ENCODE measurements around the gene ANKRD65. TPM values are rescaled to one million over a fixed set of nuclear protein-coding genes. Genes with fewer than 3 reads are reported as not detected.

The ANKRD65 gene
- total and polyA plus RNA-seq, 7 donors: 0.69 to 23.0 (median 10.0) TPM

GRCh38 chr1:1399187-1399871 lies 21.7 kb downstream of the ANKRD65 start, which contains the start of gene CCNL2:
CCNL2 (minus strand) TSS chr1:1399335; CDS start chr1:1399306, 29 bp downstream.
- intact Hi-C loops (cut with DNase I): loop anchor here (1.0 kb wide), 1 partner anchor 42 kb away; no protein-coding TSS in a partner anchor
- Histone ChIP-seq H3K4me3 (peak within 1 kb of the TSS; percentile 72 to 94 (median 86)), H3K9me3 (no peaks in the 10 kb centered on the region), H3K27ac (peak within 1 kb of the TSS; percentile 81 to 91 (median 88)), H3K27me3 (no peaks in the 10 kb centered on the region), H3K4me1 (peaks cover 0 to 52% (median 27%) of the 10 kb centered on the region in 4 donors), H3K36me3 (peaks cover 3 to 77% (median 37%) of the 10 kb centered on the region in 4 donors)
- peak; percentile 99 for DNase-seq
- whole genome bisulfite sequencing, 2 donors: 0% methylated on average over 86 of the region's 86 CpGs
- TF ChIP-seq, protein P1, sequence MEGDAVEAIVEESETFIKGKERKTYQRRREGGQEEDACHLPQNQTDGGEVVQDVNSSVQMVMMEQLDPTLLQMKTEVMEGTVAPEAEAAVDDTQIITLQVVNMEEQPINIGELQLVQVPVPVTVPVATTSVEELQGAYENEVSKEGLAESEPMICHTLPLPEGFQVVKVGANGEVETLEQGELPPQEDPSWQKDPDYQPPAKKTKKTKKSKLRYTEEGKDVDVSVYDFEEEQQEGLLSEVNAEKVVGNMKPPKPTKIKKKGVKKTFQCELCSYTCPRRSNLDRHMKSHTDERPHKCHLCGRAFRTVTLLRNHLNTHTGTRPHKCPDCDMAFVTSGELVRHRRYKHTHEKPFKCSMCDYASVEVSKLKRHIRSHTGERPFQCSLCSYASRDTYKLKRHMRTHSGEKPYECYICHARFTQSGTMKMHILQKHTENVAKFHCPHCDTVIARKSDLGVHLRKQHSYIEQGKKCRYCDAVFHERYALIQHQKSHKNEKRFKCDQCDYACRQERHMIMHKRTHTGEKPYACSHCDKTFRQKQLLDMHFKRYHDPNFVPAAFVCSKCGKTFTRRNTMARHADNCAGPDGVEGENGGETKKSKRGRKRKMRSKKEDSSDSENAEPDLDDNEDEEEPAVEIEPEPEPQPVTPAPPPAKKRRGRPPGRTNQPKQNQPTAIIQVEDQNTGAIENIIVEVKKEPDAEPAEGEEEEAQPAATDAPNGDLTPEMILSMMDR (IDR thresholded peaks at IDR 0.05): peak; percentile 53 to 84 (median 70)
- peak; percentile 11 to 23 for TF ChIP-seq POLR2A (IDR thresholded peaks at IDR 0.05)
- TF ChIP-seq EP300 (IDR thresholded peaks at IDR 0.05): no peak
- TF ChIP-seq POLR2AphosphoS5 (IDR thresholded peaks at IDR 0.05): peak; percentile 78 to 92 (median 84)

GRCh38 chr1:1398677-1399186 lies 22.3 kb downstream of the ANKRD65 start:
- TF ChIP-seq, protein P1 (IDR thresholded peaks at IDR 0.05): no peak
- TF ChIP-seq EP300 (IDR thresholded peaks at IDR 0.05) (no peak), POLR2AphosphoS5 (IDR thresholded peaks at IDR 0.05) (no peak), POLR2A (IDR thresholded peaks at IDR 0.05) (no peak)
- intact Hi-C loops (cut with DNase I): loop anchor here (1.0 kb wide), 1 partner anchor 43 kb away; no protein-coding TSS in a partner anchor
- no peaks in the 10 kb centered on the region for H3K9me3 ChIP-seq
- H3K36me3 ChIP-seq: peaks cover 4 to 77% (median 42%) of the 10 kb centered on the region in 4 donors
- H3K27me3 ChIP-seq: no peaks in the 10 kb centered on the region
- H3K27ac ChIP-seq: peak overlapping the region; percentile 81 to 91 (median 88)
- H3K4me3 ChIP-seq: peak overlapping the region; percentile 72 to 94 (median 86)
- DNase-seq: no peak
- WGBS, 2 donors: 0 to 1% methylated on average over 54 of the region's 54 CpGs
- H3K4me1 ChIP-seq: peaks cover 0 to 52% (median 27%) of the 10 kb centered on the region in 4 donors

GRCh38 chr1:1397839-1398523 lies 23.1 kb downstream of the ANKRD65 start:
- peaks cover 11 to 77% (median 49%) of the 10 kb centered on the region in 4 donors for H3K36me3 ChIP-seq
- no peaks in the 10 kb centered on the region for H3K27me3 ChIP-seq
- H3K4me1 ChIP-seq: peaks cover 0 to 53% (median 27%) of the 10 kb centered on the region in 4 donors
- WGBS, 2 donors: 46 to 62% methylated on average over 19 of the region's 19 CpGs
- TF ChIP-seq EP300 (IDR thresholded peaks at IDR 0.05): no peak
- no peak for TF ChIP-seq POLR2AphosphoS5 (IDR thresholded peaks at IDR 0.05)
- no peak for TF ChIP-seq POLR2A (IDR thresholded peaks at IDR 0.05)
- TF ChIP-seq, protein P1 (IDR thresholded peaks at IDR 0.05): no peak
- H3K9me3 ChIP-seq: no peaks in the 10 kb centered on the region
- peak overlapping the region; percentile 72 to 94 (median 86) for H3K4me3 ChIP-seq
- no peak for DNase-seq
- H3K27ac ChIP-seq: peak overlapping the region in 3 of 4 donors; percentile 81 to 91 (median 90)
- intact Hi-C loops (cut with DNase I): no loop called here

GRCh38 chr1:1395166-1395565 lies 25.9 kb downstream of the ANKRD65 start:
- Histone ChIP-seq H3K27ac (peak overlapping the region in 1 of 4 donors; percentile 22), H3K4me1 (peaks cover 0 to 43% (median 21%) of the 10 kb centered on the region in 4 donors), H3K9me3 (no peaks in the 10 kb centered on the region), H3K27me3 (no peaks in the 10 kb centered on the region), H3K36me3 (peaks cover 31 to 79% (median 57%) of the 10 kb centered on the region in 4 donors), H3K4me3 (no peak overlapping the region)
- DNase-seq: no peak
- WGBS, 2 donors: 93 to 94% methylated on average over 11 of the region's 11 CpGs
- intact Hi-C loops (cut with DNase I): no loop called here
- TF ChIP-seq EP300 (IDR thresholded peaks at IDR 0.05) (no peak), POLR2AphosphoS5 (IDR thresholded peaks at IDR 0.05) (no peak), POLR2A (IDR thresholded peaks at IDR 0.05) (no peak)
- TF ChIP-seq, protein P1 (IDR thresholded peaks at IDR 0.05): no peak

All from sigmoid colon (tissue), 7 donors.